ES-I3 (cell line): ENCODE data around the gene CAV1.

Source experiments
- H3K36me3 ChIP-seq: 2 replicates; pipeline ENCODE4 v1.6.1; 2013; ENCODE audit warnings: mild to moderate bottlenecking, low read length, control low read depth, moderate library complexity; ENCODE audit not compliant: insufficient read depth
- H3K4me1 ChIP-seq: 2 replicates; pipeline ENCODE4 v1.6.1; 2013; ENCODE audit warnings: mild to moderate bottlenecking, control low read depth, low read length; ENCODE audit not compliant: insufficient read depth
- H3K9ac ChIP-seq: 2 replicates; pipeline ENCODE4 v1.6.1; 2013; ENCODE audit warnings: low read depth, mild to moderate bottlenecking, low read length, moderate library complexity
- H3K9me3 ChIP-seq: 2 replicates; pipeline ENCODE4 v1.6.1; 2013; ENCODE audit warnings: mild to moderate bottlenecking, low read length, moderate library complexity; ENCODE audit not compliant: control insufficient read depth, insufficient read depth

Gene CAV1

DNA sequence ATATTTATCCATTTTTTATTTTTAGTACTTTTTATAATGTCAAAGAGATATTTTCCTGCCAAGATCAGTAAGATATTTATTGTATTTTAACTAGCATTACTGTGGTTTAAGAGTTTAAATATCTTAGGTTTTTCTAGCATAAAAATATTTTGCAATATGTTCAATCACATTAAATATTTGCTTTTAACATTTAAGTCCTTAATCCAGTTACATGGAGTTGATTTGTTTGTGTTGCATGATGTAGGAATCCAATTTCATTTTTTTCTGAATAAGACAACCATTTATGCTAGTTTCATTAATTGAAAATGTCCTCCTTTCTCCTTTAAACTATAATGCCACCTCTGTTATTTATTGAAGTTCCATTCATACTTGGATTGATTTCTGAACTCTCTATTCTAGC lies 41.8 kb downstream of the CAV1 start:
- Histone ChIP-seq H3K9me3 (no peaks in the 10 kb centered on the region), H3K36me3 (no peaks in the 10 kb centered on the region), H3K9ac (no peak overlapping the region), H3K4me1 (peaks cover 7% of the 10 kb centered on the region)

- peaks cover 7% of the 10 kb centered on the region for H3K4me1 ChIP-seq
- no peak overlapping the region for H3K9ac ChIP-seq
- no peaks in the 10 kb centered on the region for H3K9me3 ChIP-seq
- no peaks in the 10 kb centered on the region for H3K36me3 ChIP-seq
Observed at GRCh38 chr7:116569737-116570136, 44.9 kb downstream of the CAV1 start.

- Histone ChIP-seq H3K9ac (no peak overlapping the region), H3K4me1 (peaks cover 7% of the 10 kb centered on the region)
Observed at GRCh38 chr7:116570306-116570705, 45.5 kb downstream of the CAV1 start.

DNA sequence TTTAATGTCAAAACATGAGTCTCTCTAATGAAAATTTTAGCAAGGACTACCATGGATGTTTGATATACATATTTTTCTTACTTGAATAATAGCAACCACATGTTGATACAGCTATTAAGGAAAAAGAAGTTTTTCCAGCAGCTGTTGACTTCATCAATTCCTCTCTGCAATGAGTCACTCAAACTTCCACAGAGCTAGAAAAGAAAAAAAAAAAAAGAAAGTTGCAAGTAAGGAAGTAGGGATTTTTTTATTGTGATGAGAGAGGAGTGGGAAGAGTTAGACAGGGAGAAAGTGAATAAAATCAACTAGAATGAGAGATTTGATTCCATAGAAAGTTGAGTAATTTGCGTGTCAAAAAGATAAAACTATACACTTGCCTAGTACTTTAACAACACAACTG lies 46.2 kb downstream of the CAV1 start:
- H3K9me3 ChIP-seq = no peaks in the 10 kb centered on the region
- peaks cover 7% of the 10 kb centered on the region for H3K4me1 ChIP-seq
- H3K9ac ChIP-seq = no peak overlapping the region
- H3K36me3 ChIP-seq = no peaks in the 10 kb centered on the region

More at GRCh38 chr7:116570306-116570705, 45.5 kb downstream of the CAV1 start:
- Histone ChIP-seq H3K9me3 (no peaks in the 10 kb centered on the region), H3K36me3 (no peaks in the 10 kb centered on the region)

GRCh38 chr7:116571552-116571951 lies 46.7 kb downstream of the CAV1 start:
- Histone ChIP-seq H3K4me1 (peaks cover 7% of the 10 kb centered on the region), H3K9ac (no peak overlapping the region), H3K9me3 (no peaks in the 10 kb centered on the region), H3K36me3 (no peaks in the 10 kb centered on the region)

DNA sequence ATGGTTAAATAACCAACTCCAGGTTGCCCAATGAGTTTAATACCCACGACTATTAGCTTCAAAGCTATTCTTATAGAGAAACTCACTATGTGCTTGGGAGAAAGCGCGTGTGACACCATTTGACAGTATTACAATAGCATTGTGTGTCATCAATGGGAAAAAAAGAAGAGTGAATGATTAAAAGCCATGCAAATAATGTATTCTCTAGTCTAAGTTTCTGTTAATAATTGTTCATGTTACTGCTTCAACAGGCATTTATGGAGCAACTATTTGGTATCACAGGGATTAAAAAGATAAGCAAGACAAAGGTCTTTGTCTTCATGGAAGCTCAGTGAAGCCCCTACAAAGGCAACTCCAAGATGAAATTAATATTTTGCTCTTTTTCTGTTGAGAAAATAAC lies 47.2 kb downstream of the CAV1 start:
- H3K9me3 ChIP-seq = no peaks in the 10 kb centered on the region
- H3K9ac ChIP-seq = no peak overlapping the region
- H3K36me3 ChIP-seq = no peaks in the 10 kb centered on the region
- H3K4me1 ChIP-seq = peaks cover 7% of the 10 kb centered on the region

- H3K9ac ChIP-seq = no peak overlapping the region
- peaks cover 7% of the 10 kb centered on the region for H3K4me1 ChIP-seq
- H3K9me3 ChIP-seq = peaks cover 3% of the 10 kb centered on the region; the same call in 1 of the 2 replicates
- no peaks in the 10 kb centered on the region for H3K36me3 ChIP-seq
Observed at GRCh38 chr7:116573541-116573940, 48.7 kb downstream of the CAV1 start.

GRCh38 chr7:116574025-116574822 lies 49.4 kb downstream of the CAV1 start:
- H3K4me1 ChIP-seq = peaks cover 7% of the 10 kb centered on the region
- H3K9ac ChIP-seq = no peak overlapping the region
- H3K36me3 ChIP-seq = no peaks in the 10 kb centered on the region
- H3K9me3 ChIP-seq = peaks cover 3% of the 10 kb centered on the region; the same call in 1 of the 2 replicates

- Histone ChIP-seq H3K9ac (no peak overlapping the region), H3K4me1 (peaks cover 7% of the 10 kb centered on the region), H3K36me3 (no peaks in the 10 kb centered on the region)
Observed at GRCh38 chr7:116575853-116576252, 51.0 kb downstream of the CAV1 start.

GRCh38 chr7:116576350-116577319 lies 51.8 kb downstream of the CAV1 start:
- H3K9ac ChIP-seq = no peak overlapping the region
- H3K9me3 ChIP-seq = peaks cover 3% of the 10 kb centered on the region; the same call in 1 of the 2 replicates
- peaks cover under 1% of the 10 kb centered on the region; the same call in 1 of the 2 replicates for H3K4me1 ChIP-seq
- no peaks in the 10 kb centered on the region for H3K36me3 ChIP-seq

More at GRCh38 chr7:116575853-116576252, 51.0 kb downstream of the CAV1 start:
- H3K9me3 ChIP-seq = peaks cover 3% of the 10 kb centered on the region; the same call in 1 of the 2 replicates

DNA sequence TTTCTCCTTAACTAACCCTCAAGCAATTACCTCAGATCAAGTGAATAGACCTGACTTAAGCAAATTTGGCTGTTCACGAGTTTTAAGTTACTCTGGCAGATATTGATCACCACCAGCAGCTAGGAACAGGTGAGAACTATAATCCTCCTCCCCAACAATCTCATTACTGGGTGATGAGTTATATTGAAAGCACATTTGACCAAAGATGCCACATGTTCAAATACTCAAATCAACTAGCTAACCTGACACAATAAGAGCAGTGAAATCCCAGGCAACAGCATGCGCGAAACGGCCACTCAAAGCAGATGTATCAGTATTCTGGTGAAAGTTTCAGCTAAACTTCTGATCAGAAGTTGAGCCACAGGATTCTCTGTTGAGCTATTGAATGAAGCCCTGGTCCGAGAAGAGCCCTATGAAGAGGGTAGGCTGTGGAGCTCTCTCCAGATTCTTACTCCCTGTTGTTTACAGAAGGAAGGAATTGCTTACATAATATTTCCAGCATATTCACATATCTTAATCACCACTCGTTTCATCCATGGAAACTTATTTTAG lies 52.6 kb downstream of the CAV1 start:
- Histone ChIP-seq H3K36me3 (no peaks in the 10 kb centered on the region), H3K9me3 (peaks cover 3% of the 10 kb centered on the region; the same call in 1 of the 2 replicates), H3K9ac (no peak overlapping the region), H3K4me1 (peaks cover under 1% of the 10 kb centered on the region; the same call in 1 of the 2 replicates)

DNA sequence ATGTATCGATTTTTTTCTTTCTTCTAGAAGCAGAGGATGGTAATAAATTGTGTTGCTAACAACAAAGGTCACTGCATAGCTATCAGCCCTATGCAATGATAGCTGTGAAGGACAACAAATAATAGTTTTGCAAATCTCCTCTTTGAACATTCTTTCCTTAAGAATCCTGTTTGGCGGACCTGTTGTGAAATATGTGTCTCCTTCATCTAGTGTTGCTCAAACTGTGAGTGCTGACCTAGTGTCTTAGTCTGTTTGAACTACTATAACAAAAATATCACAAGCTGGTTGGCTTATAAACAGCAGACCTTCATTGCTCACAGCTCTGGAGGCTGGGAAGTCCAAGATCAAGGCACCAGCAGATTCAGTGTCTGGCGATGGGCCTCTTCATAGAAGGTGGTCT lies 53.7 kb downstream of the CAV1 start:
- Histone ChIP-seq H3K36me3 (no peaks in the 10 kb centered on the region), H3K4me1 (peaks cover 11% of the 10 kb centered on the region), H3K9ac (no peak overlapping the region), H3K9me3 (peaks cover 3% of the 10 kb centered on the region; the same call in 1 of the 2 replicates)

GRCh38 chr7:116579322-116579721 lies 54.5 kb downstream of the CAV1 start:
- no peak overlapping the region for H3K9ac ChIP-seq
- H3K4me1 ChIP-seq = peaks cover 11% of the 10 kb centered on the region
- H3K36me3 ChIP-seq = no peaks in the 10 kb centered on the region
- H3K9me3 ChIP-seq = peaks cover 3% of the 10 kb centered on the region; the same call in 1 of the 2 replicates

- peaks cover 11% of the 10 kb centered on the region for H3K4me1 ChIP-seq
- no peak overlapping the region for H3K9ac ChIP-seq
- peaks cover 3% of the 10 kb centered on the region; the same call in 1 of the 2 replicates for H3K9me3 ChIP-seq
- H3K36me3 ChIP-seq = no peaks in the 10 kb centered on the region
Observed at GRCh38 chr7:116579835-116580234, 55.0 kb downstream of the CAV1 start.
